GM13977 (cell line): ENCODE measurements around the gene DDX31.

Experiments
- DNase-seq: peaks from one replicate; pipeline ENCODE4 v3.0.0; 2012; ENCODE audit warnings: low spot score
- in situ Hi-C: fragments of 300-500 bp; cut with MboI; formaldehyde crosslinking; loops from one replicate; pipeline ENCODE4 v1.12.0; 2022; ENCODE audit warnings: low sequenced_read_pairs, low pct_unique_long_range_greater_than_20kb, mixed read lengths, inconsistent platforms; ENCODE audit not compliant: unreplicated experiment
- TF ChIP-seq, protein P1 (sequence below): IDR thresholded peaks from 2 replicates; pipeline ENCODE4 v1.5.1; 2012; ENCODE audit warnings: mild to moderate bottlenecking, control low read depth; ENCODE audit not compliant: insufficient read depth; ENCODE audit errors: extremely low read depth, missing control alignments

Gene DDX31

DNA sequence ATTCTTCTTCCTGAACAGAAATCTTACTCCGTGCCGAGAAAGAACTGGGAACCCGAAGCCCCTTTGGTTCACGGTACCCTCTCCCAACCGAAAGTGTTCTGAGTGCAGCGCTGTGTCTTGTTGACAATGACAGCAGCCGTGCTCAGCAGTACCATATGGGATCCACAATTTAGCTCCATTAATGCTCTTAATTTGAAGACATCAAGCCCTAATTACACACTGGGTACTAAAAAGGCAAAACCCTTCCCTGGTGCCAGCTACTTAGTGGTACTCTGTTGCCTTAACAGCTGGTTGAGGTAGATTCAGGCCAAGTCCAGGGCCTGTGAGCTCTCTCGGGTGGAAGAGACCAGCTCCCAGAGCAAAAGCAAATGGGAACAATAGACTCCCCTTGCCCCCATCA, 24.5 kb downstream of the DDX31 start:
- TF ChIP-seq, protein P1, sequence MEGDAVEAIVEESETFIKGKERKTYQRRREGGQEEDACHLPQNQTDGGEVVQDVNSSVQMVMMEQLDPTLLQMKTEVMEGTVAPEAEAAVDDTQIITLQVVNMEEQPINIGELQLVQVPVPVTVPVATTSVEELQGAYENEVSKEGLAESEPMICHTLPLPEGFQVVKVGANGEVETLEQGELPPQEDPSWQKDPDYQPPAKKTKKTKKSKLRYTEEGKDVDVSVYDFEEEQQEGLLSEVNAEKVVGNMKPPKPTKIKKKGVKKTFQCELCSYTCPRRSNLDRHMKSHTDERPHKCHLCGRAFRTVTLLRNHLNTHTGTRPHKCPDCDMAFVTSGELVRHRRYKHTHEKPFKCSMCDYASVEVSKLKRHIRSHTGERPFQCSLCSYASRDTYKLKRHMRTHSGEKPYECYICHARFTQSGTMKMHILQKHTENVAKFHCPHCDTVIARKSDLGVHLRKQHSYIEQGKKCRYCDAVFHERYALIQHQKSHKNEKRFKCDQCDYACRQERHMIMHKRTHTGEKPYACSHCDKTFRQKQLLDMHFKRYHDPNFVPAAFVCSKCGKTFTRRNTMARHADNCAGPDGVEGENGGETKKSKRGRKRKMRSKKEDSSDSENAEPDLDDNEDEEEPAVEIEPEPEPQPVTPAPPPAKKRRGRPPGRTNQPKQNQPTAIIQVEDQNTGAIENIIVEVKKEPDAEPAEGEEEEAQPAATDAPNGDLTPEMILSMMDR: no peak
- DNase-seq: no peak
- in situ Hi-C loops: no loop called here

DNA sequence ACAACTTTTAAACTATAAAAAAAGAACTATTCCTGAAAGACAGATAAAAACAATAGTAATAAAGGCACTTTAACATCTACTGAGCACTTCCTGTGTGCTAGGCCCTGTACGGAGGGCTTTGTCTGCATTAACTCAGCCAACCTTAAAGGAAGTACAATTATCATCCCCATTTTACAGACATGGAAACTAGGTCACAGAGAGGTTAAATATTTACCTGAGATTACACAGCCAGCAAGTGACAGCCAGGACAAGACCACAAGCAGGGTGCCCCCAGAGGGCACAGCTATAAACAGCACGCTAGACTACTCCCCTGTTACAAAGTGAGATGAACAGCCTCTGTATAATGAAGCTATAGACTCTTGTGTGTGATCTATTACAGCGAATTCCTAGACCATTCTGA, 25.5 kb downstream of the DDX31 start:
- DNase-seq: no peak
- TF ChIP-seq, protein P1: peak; percentile 16
- in situ Hi-C loops: no loop called here

DNA sequence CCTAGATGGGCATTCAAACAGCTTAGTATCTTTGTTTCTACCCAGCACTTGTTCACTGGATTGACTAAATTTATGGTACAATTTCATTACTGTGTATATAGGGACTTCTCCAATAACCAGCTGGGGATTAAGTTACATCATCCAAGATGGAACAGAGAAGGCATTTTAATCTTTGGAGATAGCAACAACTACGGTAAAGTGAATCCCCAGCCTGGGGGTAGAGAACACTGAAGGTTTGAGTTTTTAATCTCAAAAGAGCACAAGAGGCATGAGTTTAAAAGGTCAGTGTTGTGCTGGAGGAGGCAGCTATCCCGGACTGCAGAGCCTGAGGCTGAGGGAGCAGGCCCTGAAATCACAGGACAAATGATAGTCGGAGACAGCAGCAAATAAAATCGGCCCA, 28.6 kb downstream of the DDX31 start:
- no peak for DNase-seq
- TF ChIP-seq, protein P1: no peak
- in situ Hi-C loops: no loop called here

DNA sequence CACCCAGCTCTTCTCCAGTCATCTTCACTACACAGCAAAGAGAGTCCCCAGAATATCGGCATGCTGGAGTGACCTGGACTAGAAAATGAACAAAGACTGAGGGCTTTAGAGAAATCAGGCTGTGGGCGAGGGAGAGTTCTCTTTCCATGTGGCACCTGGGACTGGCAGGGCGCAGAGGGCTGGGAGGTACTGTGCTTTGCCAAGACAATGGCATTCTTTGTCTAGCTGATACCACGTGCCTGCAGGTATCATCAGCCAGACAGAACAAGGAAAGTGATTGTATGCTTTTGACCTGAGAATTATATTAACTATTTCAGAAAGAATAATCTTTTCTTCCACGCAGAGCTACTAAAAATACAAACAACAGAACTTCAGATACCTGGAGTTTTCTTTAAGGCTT, 30.5 kb downstream of the DDX31 start:
- DNase-seq: no peak
- in situ Hi-C loops: no loop called here
- TF ChIP-seq, protein P1: no peak

DNA sequence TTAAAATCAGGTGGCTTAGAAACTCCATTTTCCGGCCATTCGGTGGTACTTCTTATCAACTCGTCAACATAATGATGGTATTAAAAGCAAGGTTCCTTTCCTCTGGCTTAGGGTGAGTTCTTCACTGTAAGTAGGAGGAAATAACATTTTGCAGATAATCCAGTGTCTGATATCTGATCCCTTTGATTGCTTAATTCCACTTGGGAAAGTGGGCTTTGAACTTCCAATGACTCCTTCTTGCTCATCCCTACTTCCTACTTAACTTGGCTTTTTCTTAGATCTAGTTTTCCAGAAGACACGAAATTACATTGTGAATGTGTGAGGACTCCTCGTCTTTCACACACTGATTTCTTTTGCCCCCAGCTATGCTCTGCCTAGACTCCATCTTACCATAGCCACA, 31.5 kb downstream of the DDX31 start:
- TF ChIP-seq, protein P1: no peak
- in situ Hi-C loops: no loop called here
- DNase-seq: no peak

DNA sequence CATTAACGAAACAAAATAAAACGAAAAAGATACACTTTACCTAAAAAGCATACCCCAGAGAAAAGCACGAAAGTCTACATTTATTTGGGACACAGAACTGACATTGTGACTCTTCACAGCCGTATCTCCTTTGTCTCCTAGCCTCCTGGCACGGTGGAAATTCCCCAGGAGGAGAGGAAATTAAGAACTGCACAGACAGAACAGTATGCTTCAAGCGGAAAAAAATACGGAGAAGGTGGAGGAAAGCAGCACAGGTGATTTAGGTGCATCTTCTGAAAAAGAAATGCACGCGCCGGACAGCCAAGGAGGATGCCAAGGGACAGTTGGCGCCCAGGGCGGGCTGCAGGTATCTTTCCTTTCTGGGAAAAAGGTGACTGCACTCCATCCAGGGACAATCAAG, 32.0 kb downstream of the DDX31 start:
- DNase-seq: no peak
- TF ChIP-seq, protein P1: no peak
- in situ Hi-C loops: no loop called here

DNA sequence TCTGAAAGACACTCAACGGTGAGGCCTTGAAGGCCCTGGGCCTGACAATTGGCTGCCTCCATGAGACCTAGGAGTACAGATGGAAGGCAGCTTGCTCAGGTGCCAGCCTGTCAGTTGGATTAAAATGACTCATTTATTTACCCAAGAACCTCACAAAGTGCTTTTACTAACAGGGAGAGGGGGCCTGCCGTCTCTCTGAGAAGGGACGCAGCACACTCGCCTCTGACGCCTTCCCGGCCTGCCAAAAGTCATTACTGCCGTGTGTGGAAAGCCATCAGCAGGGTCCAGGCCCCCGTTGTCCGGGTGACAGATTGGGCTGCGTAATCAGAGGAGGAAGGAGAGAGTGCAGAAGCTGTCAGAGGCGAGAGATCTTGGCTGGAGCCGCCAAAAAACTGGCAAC, 32.4 kb downstream of the DDX31 start:
- TF ChIP-seq, protein P1: no peak
- in situ Hi-C loops: no loop called here
- no peak for DNase-seq
